Keratinocyte (primary cell): ENCODE measurements around the gene OR9A2. TPM values are rescaled to one million over a fixed set of nuclear protein-coding genes. Genes with fewer than 3 reads are reported as not detected.

Experiments
- DNase-seq: peaks from one replicate; pipeline ENCODE4 v3.0.0-alpha.2; 2011; ENCODE audit warnings: low read depth, missing footprints, low spot score
- FAIRE-seq: peaks from 2 replicates; lab custom pipeline; 2011; peaks lifted over from hg19 to GRCh38; lab: Jason Lieb, UNC
- H2AFZ ChIP-seq: 2 replicates; pipeline ENCODE4 v1.6.0; 2012; ENCODE audit warnings: low read length, control low read depth, inconsistent platforms; ENCODE audit not compliant: control insufficient read depth
- H3K27ac ChIP-seq: 2 replicates; pipeline ENCODE4 v1.5.1; 2011; ENCODE audit warnings: low read length; ENCODE audit not compliant: control insufficient read depth, insufficient read depth
- H3K27me3 ChIP-seq: 3 replicates; pipeline ENCODE4 v1.6.0; 2011; ENCODE audit warnings: low read length; ENCODE audit not compliant: control insufficient read depth, insufficient read depth; ENCODE audit errors: extremely low read depth
- H3K36me3 ChIP-seq, 2 experiments: 2 replicates in 1 of 2; 3 replicates in 1 of 2; pipeline ENCODE4 v1.5.1; 2011; ENCODE audit warnings: low read length in 2 of 2, mild to moderate bottlenecking in 1 of 2; ENCODE audit not compliant: control insufficient read depth in 2 of 2, insufficient read depth in 2 of 2; ENCODE audit errors: extremely low read depth in 1 of 2
- H3K4me1 ChIP-seq: 3 replicates; pipeline ENCODE4 v1.5.1; 2011; ENCODE audit warnings: low read length; ENCODE audit not compliant: control insufficient read depth, insufficient read depth; ENCODE audit errors: extremely low read depth
- H3K4me2 ChIP-seq: 3 replicates; pipeline ENCODE4 v1.6.0; 2011; ENCODE audit warnings: low read depth, low read length; ENCODE audit not compliant: control insufficient read depth, insufficient read depth; ENCODE audit errors: extremely low read depth
- H3K4me3 ChIP-seq, 3 experiments: fragments of 200-600 bp in 1 of 3; sonication (generic) in 1 of 3; 2 replicates in 2 of 3; 3 replicates in 1 of 3; pipeline ENCODE4 v1.5.1; 2011 to 2016; ENCODE audit warnings: low read length in 3 of 3, mild to moderate bottlenecking in 3 of 3, control low read depth in 2 of 3, inconsistent platforms in 1 of 3, low read depth in 1 of 3, mixed read lengths in 1 of 3, mixed run types in 1 of 3, moderate library complexity in 1 of 3; ENCODE audit not compliant: control insufficient read depth in 2 of 3, insufficient read depth in 2 of 3; ENCODE audit errors: extremely low read depth in 1 of 3
- H3K79me2 ChIP-seq: 2 replicates; pipeline ENCODE4 v1.6.0; 2012; ENCODE audit warnings: low read length; ENCODE audit not compliant: control insufficient read depth, insufficient read depth
- H3K9ac ChIP-seq: 3 replicates; pipeline ENCODE4 v1.6.0; 2011; ENCODE audit warnings: low read length; ENCODE audit not compliant: control insufficient read depth, insufficient read depth; ENCODE audit errors: extremely low read depth
- H3K9me1 ChIP-seq: 3 replicates; pipeline ENCODE4 v1.6.0; 2011; ENCODE audit warnings: low read length; ENCODE audit not compliant: control insufficient read depth, insufficient read depth; ENCODE audit errors: extremely low read depth
- H3K9me3 ChIP-seq: 2 replicates; pipeline ENCODE4 v1.5.1; 2012; ENCODE audit warnings: low read depth, low read length; ENCODE audit not compliant: control insufficient read depth
- H4K20me1 ChIP-seq: 3 replicates; pipeline ENCODE4 v1.6.0; 2011; ENCODE audit warnings: low read length; ENCODE audit not compliant: control insufficient read depth, insufficient read depth; ENCODE audit errors: extremely low read depth
- EZH2 ChIP-seq: IDR thresholded peaks from one replicate; pipeline ENCODE4 v1.6.1; 2012; ENCODE audit warnings: inconsistent platforms, mild to moderate bottlenecking, low read length, moderate library complexity
- dilution Hi-C: fragments of 300-500 bp; cut with MboI; formaldehyde crosslinking; loops from one replicate; pipeline ENCODE4 v1.7.0; 2020; ENCODE audit warnings: low sequenced_read_pairs; ENCODE audit not compliant: extremely low pct_ligation_motif_present
- polyA plus RNA-seq, 5 experiments: library from polyadenylated mRNA; depleted of rRNA in 3 of 5; stranded (reverse) in 3 of 5; stranded (forward) in 1 of 5; unstranded in 1 of 5; fragments of >200 nt; gene quantifications; 1 replicate in 1 of 5; 2 replicates in 3 of 5; 3 replicates in 1 of 5; pipeline versions ENCODE4 v1.2.1 to v1.2.3, GENCODE V29; 2011 to 2012; ENCODE audit warnings: missing spikeins in 2 of 5, low read depth in 1 of 5, low replicate concordance in 1 of 5
- TF ChIP-seq, protein P1 (sequence below), 3 experiments: IDR thresholded peaks in 1 of 3; conservative IDR thresholded peaks in 1 of 3; optimal IDR thresholded peaks in 1 of 3; 2 replicates in 2 of 3; 3 replicates in 1 of 3; pipeline versions ENCODE3 to v1.5.1; 2011; ENCODE audit warnings: low read length in 3 of 3, mild to moderate bottlenecking in 3 of 3, moderate library complexity in 2 of 3, control low read depth in 1 of 3, inconsistent platforms in 1 of 3; ENCODE audit not compliant: insufficient read depth in 2 of 3; ENCODE audit errors: extremely low read depth in 1 of 3

OR9A2 gene
- polyA plus RNA-seq, 1 donor (not counting 4 experiments of a cell fraction or from before 2014, with no cell fraction given), result not detected

- Histone ChIP-seq H3K9me3 (no peaks in the 10 kb centered on the region), H3K36me3 (no peaks in the 10 kb centered on the region), H3K79me2 (no peaks in the 10 kb centered on the region), H3K4me2 (no peak overlapping the region), H2AFZ (no peak overlapping the region), H3K4me1 (no peaks in the 10 kb centered on the region), H3K27me3 (no peaks in the 10 kb centered on the region), H4K20me1 (no peaks in the 10 kb centered on the region), H3K9me1 (no peaks in the 10 kb centered on the region), H3K27ac (no peak overlapping the region), H3K4me3 (no peak overlapping the region), H3K9ac (no peak overlapping the region)
- DNase-seq (no peak), FAIRE-seq (no peak)
- TF ChIP-seq, protein P1, sequence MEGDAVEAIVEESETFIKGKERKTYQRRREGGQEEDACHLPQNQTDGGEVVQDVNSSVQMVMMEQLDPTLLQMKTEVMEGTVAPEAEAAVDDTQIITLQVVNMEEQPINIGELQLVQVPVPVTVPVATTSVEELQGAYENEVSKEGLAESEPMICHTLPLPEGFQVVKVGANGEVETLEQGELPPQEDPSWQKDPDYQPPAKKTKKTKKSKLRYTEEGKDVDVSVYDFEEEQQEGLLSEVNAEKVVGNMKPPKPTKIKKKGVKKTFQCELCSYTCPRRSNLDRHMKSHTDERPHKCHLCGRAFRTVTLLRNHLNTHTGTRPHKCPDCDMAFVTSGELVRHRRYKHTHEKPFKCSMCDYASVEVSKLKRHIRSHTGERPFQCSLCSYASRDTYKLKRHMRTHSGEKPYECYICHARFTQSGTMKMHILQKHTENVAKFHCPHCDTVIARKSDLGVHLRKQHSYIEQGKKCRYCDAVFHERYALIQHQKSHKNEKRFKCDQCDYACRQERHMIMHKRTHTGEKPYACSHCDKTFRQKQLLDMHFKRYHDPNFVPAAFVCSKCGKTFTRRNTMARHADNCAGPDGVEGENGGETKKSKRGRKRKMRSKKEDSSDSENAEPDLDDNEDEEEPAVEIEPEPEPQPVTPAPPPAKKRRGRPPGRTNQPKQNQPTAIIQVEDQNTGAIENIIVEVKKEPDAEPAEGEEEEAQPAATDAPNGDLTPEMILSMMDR (optimal IDR thresholded peaks at IDR 0.05 in 1 of 3, IDR thresholded peaks at IDR 0.05 in 1 of 3, conservative IDR thresholded peaks at IDR 0.05 in 1 of 3; ENCODE audit: extremely low read depth in 1 of 3, insufficient read depth in 2 of 3, low read length in 3 of 3), result no peak
- TF ChIP-seq EZH2, result no peak
- dilution Hi-C loops, result no loop called here
Measured at GRCh38 chr7:143049362-143049761, 22.4 kb upstream of the OR9A2 start.

- DNase-seq, result no peak
- dilution Hi-C loops, result no loop called here
- FAIRE-seq, result no peak
- TF ChIP-seq, protein P1 (optimal IDR thresholded peaks at IDR 0.05 in 1 of 3, IDR thresholded peaks at IDR 0.05 in 1 of 3, conservative IDR thresholded peaks at IDR 0.05 in 1 of 3; ENCODE audit: extremely low read depth in 1 of 3, insufficient read depth in 2 of 3, low read length in 3 of 3), result no peak
- TF ChIP-seq EZH2, result no peak
- Histone ChIP-seq H2AFZ (no peak overlapping the region), H3K9ac (no peak overlapping the region), H3K4me3 (no peak overlapping the region), H3K79me2 (no peaks in the 10 kb centered on the region), H3K4me1 (no peaks in the 10 kb centered on the region), H3K27me3 (no peaks in the 10 kb centered on the region), H3K4me2 (no peak overlapping the region), H3K36me3 (no peaks in the 10 kb centered on the region), H3K27ac (no peak overlapping the region), H3K9me3 (no peaks in the 10 kb centered on the region), H4K20me1 (no peaks in the 10 kb centered on the region), H3K9me1 (no peaks in the 10 kb centered on the region)
Measured at GRCh38 chr7:143048827-143049226, 21.9 kb upstream of the OR9A2 start.
